ENCODE results near the gene ANKRD40. TPM values are rescaled to one million over a fixed set of nuclear protein-coding genes. Genes with fewer than 3 reads are reported as not detected.

The ANKRD40 gene
- total RNA-seq, 1 experiment from 2014 or later: 45.3 TPM

GRCh38 chr17:50697663-50698272, 9.9 kb downstream of the ANKRD40 start:
- H3K4me3 Mint-ChIP-seq: no peak overlapping the region
- H3K27ac Mint-ChIP-seq: no peak overlapping the region
- CTCF ChIA-PET: interaction anchor here (1.1 to 3.1 kb wide), 2 partner anchors 39 to 71 kb away, joined by 4 to 14 read pairs; no protein-coding TSS in a partner anchor
- POLR2A ChIA-PET: no interaction called here
- H3K27me3 Mint-ChIP-seq (ENCODE audit: low read depth): no peaks in the 10 kb centered on the region
- H3K9me3 Mint-ChIP-seq: no peaks in the 10 kb centered on the region
- DNase-seq (ENCODE audit: low spot score) (no peak), ATAC-seq (no peak)
- H3K36me3 Mint-ChIP-seq: peaks cover 56% of the 10 kb centered on the region
- H3K4me1 Mint-ChIP-seq: no peaks in the 10 kb centered on the region
- no peak for TF ChIP-seq ATF2 (CRISPR knock-in tag; IDR thresholded peaks at IDR 0.05; ENCODE audit: borderline replicate concordance, low read depth)
- TF ChIP-seq JAZF1 (CRISPR knock-in tag; IDR thresholded peaks at IDR 0.05): no peak

GRCh38 chr17:50697062-50697461, 10.7 kb downstream of the ANKRD40 start:
- CTCF ChIA-PET: interaction anchor here (0.9 to 3.1 kb wide), 3 partner anchors 38 to 146 kb away, joined by 4 to 14 read pairs (median 5); no protein-coding TSS in a partner anchor
- Mint-ChIP-seq H3K27ac (no peak overlapping the region), H3K27me3 (ENCODE audit: low read depth) (no peaks in the 10 kb centered on the region), H3K9me3 (no peaks in the 10 kb centered on the region), H3K36me3 (peaks cover 56% of the 10 kb centered on the region), H3K4me1 (no peaks in the 10 kb centered on the region), H3K4me3 (no peak overlapping the region)
- POLR2A ChIA-PET: no interaction called here
- ATAC-seq: no peak
- no peak for TF ChIP-seq ZNF317 (CRISPR knock-in tag; IDR thresholded peaks at IDR 0.05; ENCODE audit: borderline replicate concordance, low read depth)
- TF ChIP-seq ATF2 (CRISPR knock-in tag; IDR thresholded peaks at IDR 0.05; ENCODE audit: borderline replicate concordance, low read depth): no peak
- no peak for TF ChIP-seq ZSCAN18 (CRISPR knock-in tag; IDR thresholded peaks at IDR 0.05)
- TF ChIP-seq SMAD4 (CRISPR knock-in tag; IDR thresholded peaks at IDR 0.05): no peak
- no peak for TF ChIP-seq ZNF138 (CRISPR knock-in tag; conservative IDR thresholded peaks at IDR 0.05)
- no peak for TF ChIP-seq E2F1 (CRISPR knock-in tag; IDR thresholded peaks at IDR 0.05)
- TF ChIP-seq NFATC4 (CRISPR knock-in tag; IDR thresholded peaks at IDR 0.05): no peak
- no peak for TF ChIP-seq ZNF423 (CRISPR knock-in tag; IDR thresholded peaks at IDR 0.05)
- no peak for TF ChIP-seq ZNF232 (CRISPR knock-in tag; IDR thresholded peaks at IDR 0.05)
- no peak for TF ChIP-seq ELF4 (CRISPR knock-in tag; IDR thresholded peaks at IDR 0.05; ENCODE audit: low read depth)
- no peak for TF ChIP-seq SMAD3 (CRISPR knock-in tag; IDR thresholded peaks at IDR 0.05; ENCODE audit: borderline replicate concordance)
- TF ChIP-seq CREM (CRISPR knock-in tag; IDR thresholded peaks at IDR 0.05): no peak
- TF ChIP-seq PRRX2 (CRISPR knock-in tag; IDR thresholded peaks at IDR 0.05): no peak
- DNase-seq (ENCODE audit: low spot score): no peak

- ChIA-PET CTCF (interaction anchor here (0.7 to 3.1 kb wide), 4 partner anchors 55 to 146 kb away, joined by 3 to 14 read pairs (median 4); no protein-coding TSS in a partner anchor), POLR2A (no interaction called here)
- Mint-ChIP-seq H3K27me3 (ENCODE audit: low read depth) (no peaks in the 10 kb centered on the region), H3K4me1 (no peaks in the 10 kb centered on the region), H3K9me3 (no peaks in the 10 kb centered on the region), H3K4me3 (no peak overlapping the region), H3K27ac (no peak overlapping the region), H3K36me3 (peaks cover 53% of the 10 kb centered on the region)
- ATAC-seq (no peak), DNase-seq (ENCODE audit: low spot score) (no peak)
- TF ChIP-seq ATF2 (CRISPR knock-in tag; IDR thresholded peaks at IDR 0.05; ENCODE audit: borderline replicate concordance, low read depth) (no peak), E2F1 (CRISPR knock-in tag; IDR thresholded peaks at IDR 0.05) (no peak), TEAD4 (CRISPR knock-in tag; IDR thresholded peaks at IDR 0.05) (no peak), SMAD3 (CRISPR knock-in tag; IDR thresholded peaks at IDR 0.05; ENCODE audit: borderline replicate concordance) (no peak), JAZF1 (CRISPR knock-in tag; IDR thresholded peaks at IDR 0.05) (no peak), NR3C1 (CRISPR knock-in tag; conservative IDR thresholded peaks at IDR 0.05; ENCODE audit: low read depth) (no peak), TEAD1 (CRISPR knock-in tag; IDR thresholded peaks at IDR 0.05) (no peak), IRF2 (CRISPR knock-in tag; IDR thresholded peaks at IDR 0.05; ENCODE audit: borderline replicate concordance, low read depth) (no peak), RELA (CRISPR knock-in tag; IDR thresholded peaks at IDR 0.05; ENCODE audit: borderline replicate concordance) (no peak), MYBL2 (CRISPR knock-in tag; IDR thresholded peaks at IDR 0.05) (no peak), ZNF232 (CRISPR knock-in tag; IDR thresholded peaks at IDR 0.05) (no peak), ETV6 (CRISPR knock-in tag; IDR thresholded peaks at IDR 0.05) (no peak), ZNF263 (CRISPR knock-in tag; IDR thresholded peaks at IDR 0.05; ENCODE audit: low read depth) (no peak)
Observed at GRCh38 chr17:50696365-50696879, 11.3 kb downstream of the ANKRD40 start.
